HL-60 (cell line): ENCODE measurements around the gene CLSTN1.

Source experiments
- GABPA ChIP-seq: IDR thresholded peaks from 2 replicates; pipeline ENCODE4 v1.6.1; 2012; ENCODE audit warnings: low read depth
- TF ChIP-seq, protein P1 (sequence below): IDR thresholded peaks from one replicate; pipeline ENCODE4 v1.5.1; 2011; ENCODE audit warnings: low read length, control low read depth, inconsistent platforms; ENCODE audit not compliant: insufficient read depth

DNA sequence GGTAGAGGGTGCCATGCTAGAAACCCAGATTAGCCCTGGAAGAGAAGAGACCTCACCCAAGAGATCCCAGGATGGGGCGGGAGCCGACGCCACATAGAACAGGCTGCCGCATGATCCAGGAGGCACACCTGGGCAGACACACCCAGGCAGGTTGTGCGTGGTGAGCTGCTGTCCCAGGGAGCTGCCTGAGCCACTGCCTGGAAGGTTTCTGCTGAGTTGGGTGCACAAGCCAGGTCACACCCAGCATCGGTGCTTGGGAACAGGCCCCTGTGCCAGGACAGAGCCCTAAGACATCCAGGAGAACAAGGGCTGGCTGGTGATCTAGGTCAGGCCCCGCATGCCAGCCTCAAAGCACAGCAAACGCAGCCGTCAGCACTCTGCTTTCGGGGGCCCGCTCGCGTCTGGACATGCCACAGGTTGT, 46.1 kb upstream of the CLSTN1 start:
- TF ChIP-seq, protein P1, sequence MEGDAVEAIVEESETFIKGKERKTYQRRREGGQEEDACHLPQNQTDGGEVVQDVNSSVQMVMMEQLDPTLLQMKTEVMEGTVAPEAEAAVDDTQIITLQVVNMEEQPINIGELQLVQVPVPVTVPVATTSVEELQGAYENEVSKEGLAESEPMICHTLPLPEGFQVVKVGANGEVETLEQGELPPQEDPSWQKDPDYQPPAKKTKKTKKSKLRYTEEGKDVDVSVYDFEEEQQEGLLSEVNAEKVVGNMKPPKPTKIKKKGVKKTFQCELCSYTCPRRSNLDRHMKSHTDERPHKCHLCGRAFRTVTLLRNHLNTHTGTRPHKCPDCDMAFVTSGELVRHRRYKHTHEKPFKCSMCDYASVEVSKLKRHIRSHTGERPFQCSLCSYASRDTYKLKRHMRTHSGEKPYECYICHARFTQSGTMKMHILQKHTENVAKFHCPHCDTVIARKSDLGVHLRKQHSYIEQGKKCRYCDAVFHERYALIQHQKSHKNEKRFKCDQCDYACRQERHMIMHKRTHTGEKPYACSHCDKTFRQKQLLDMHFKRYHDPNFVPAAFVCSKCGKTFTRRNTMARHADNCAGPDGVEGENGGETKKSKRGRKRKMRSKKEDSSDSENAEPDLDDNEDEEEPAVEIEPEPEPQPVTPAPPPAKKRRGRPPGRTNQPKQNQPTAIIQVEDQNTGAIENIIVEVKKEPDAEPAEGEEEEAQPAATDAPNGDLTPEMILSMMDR, result no peak
- no peak for TF ChIP-seq GABPA
